ENCODE data around the gene C2CD4D. TPM values are rescaled to one million over a fixed set of nuclear protein-coding genes. Genes with fewer than 3 reads are reported as not detected.

Gene C2CD4D
- total RNA-seq, 1 experiment from 2014 or later: 0.23 TPM

DNA sequence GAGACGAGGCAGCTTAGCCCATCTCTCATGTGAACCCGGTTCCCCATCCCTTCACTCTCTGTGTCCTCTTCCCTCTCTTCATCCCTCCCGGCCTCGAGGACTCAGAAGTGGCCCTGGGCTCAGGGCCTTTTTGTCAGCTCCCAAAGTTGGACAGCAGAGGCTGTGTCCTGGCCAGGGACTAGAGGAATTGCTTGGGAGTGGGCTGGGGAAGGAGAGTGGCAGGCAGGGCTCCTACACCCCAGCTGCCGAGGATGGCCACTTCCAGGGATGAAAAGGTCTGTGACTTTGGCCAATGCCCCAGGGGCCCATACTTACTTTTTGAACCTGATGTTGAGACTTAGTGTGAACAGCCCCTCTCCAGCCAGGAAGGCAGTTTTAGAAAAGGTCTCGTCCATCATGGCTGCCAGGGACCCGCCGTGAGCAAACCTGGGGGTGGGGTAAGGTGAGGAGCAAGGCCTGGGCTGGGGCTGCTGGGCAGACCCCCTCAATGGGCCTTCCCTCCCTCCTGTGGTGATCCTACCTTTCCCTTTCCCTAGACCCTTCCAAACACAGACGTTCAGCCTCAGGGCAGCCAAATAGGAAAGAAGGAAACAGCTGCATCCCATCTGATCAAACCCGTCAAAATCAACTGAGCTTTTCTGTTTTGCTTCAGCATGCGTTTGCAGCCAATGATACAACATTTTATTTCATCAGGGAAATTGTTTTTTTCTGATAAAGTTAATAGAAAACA is 8.4 kb upstream of the C2CD4D start:
- Mint-ChIP-seq H3K27me3 (ENCODE audit: insufficient read depth, unreplicated experiment) (peaks cover 3% of the 10 kb centered on the region), H3K36me3 (ENCODE audit: insufficient read depth, unreplicated experiment) (no peaks in the 10 kb centered on the region), H3K4me1 (ENCODE audit: low read depth, unreplicated experiment) (no peaks in the 10 kb centered on the region), H3K9me3 (ENCODE audit: unreplicated experiment) (no peaks in the 10 kb centered on the region), H3K27ac (ENCODE audit: unreplicated experiment) (no peak overlapping the region), H3K4me3 (ENCODE audit: unreplicated experiment) (no peak overlapping the region)
- Histone ChIP-seq H3K4me1 (no peaks in the 10 kb centered on the region), H3K27me3 (replicated peaks; ENCODE audit: control insufficient read depth, insufficient read depth, low read length) (no peaks in the 10 kb centered on the region), H3K36me3 (ENCODE audit: control insufficient read depth, insufficient read depth, low read length) (no peaks in the 10 kb centered on the region), H3K9me3 (no peaks in the 10 kb centered on the region), H3K4me3 (ENCODE audit: low read depth, low read length) (no peak overlapping the region)
- POLR2A ChIA-PET: no interaction called here
- TF ChIP-seq, protein P1, sequence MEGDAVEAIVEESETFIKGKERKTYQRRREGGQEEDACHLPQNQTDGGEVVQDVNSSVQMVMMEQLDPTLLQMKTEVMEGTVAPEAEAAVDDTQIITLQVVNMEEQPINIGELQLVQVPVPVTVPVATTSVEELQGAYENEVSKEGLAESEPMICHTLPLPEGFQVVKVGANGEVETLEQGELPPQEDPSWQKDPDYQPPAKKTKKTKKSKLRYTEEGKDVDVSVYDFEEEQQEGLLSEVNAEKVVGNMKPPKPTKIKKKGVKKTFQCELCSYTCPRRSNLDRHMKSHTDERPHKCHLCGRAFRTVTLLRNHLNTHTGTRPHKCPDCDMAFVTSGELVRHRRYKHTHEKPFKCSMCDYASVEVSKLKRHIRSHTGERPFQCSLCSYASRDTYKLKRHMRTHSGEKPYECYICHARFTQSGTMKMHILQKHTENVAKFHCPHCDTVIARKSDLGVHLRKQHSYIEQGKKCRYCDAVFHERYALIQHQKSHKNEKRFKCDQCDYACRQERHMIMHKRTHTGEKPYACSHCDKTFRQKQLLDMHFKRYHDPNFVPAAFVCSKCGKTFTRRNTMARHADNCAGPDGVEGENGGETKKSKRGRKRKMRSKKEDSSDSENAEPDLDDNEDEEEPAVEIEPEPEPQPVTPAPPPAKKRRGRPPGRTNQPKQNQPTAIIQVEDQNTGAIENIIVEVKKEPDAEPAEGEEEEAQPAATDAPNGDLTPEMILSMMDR (IDR thresholded peaks at IDR 0.05; ENCODE audit: insufficient read depth in 1 of 2, low read depth in 1 of 2, low read length in 1 of 2, severe bottlenecking in 1 of 2, unreplicated experiment in 1 of 2): no peak
- CTCF ChIA-PET: interaction anchor here (0.6 kb wide), 1 partner anchor 60 kb away, joined by 3 read pairs; no protein-coding TSS in a partner anchor
- DNase-seq: no peak
- BruUV-seq (replicated peaks): no TSS peak
- intact Hi-C loops (cut with micrococcal nuclease; ENCODE audit: unreplicated experiment): no loop called here

GRCh38 chr1:151846686-151847237 is 7.1 kb upstream of the C2CD4D start:
- Mint-ChIP-seq H3K9me3 (ENCODE audit: unreplicated experiment) (no peaks in the 10 kb centered on the region), H3K27ac (ENCODE audit: unreplicated experiment) (no peak overlapping the region), H3K4me1 (ENCODE audit: low read depth, unreplicated experiment) (no peaks in the 10 kb centered on the region), H3K36me3 (ENCODE audit: insufficient read depth, unreplicated experiment) (no peaks in the 10 kb centered on the region), H3K27me3 (ENCODE audit: insufficient read depth, unreplicated experiment) (peaks cover 3% of the 10 kb centered on the region), H3K4me3 (ENCODE audit: unreplicated experiment) (no peak overlapping the region)
- Histone ChIP-seq H3K9me3 (no peaks in the 10 kb centered on the region), H3K4me3 (ENCODE audit: low read depth, low read length) (no peak overlapping the region), H3K4me1 (no peaks in the 10 kb centered on the region), H3K36me3 (ENCODE audit: control insufficient read depth, insufficient read depth, low read length) (no peaks in the 10 kb centered on the region), H3K27me3 (replicated peaks; ENCODE audit: control insufficient read depth, insufficient read depth, low read length) (no peaks in the 10 kb centered on the region)
- DNase-seq: no peak
- intact Hi-C loops (cut with micrococcal nuclease; ENCODE audit: unreplicated experiment): no loop called here
- TF ChIP-seq, protein P1 (IDR thresholded peaks at IDR 0.05; ENCODE audit: insufficient read depth in 1 of 2, low read depth in 1 of 2, low read length in 1 of 2, severe bottlenecking in 1 of 2, unreplicated experiment in 1 of 2): no peak
- ChIA-PET CTCF (no interaction called here), POLR2A (interaction anchor here (1.2 kb wide), 1 partner anchor 62 kb away, joined by 3 read pairs; no protein-coding TSS in a partner anchor)
- BruUV-seq (replicated peaks): no TSS peak

DNA sequence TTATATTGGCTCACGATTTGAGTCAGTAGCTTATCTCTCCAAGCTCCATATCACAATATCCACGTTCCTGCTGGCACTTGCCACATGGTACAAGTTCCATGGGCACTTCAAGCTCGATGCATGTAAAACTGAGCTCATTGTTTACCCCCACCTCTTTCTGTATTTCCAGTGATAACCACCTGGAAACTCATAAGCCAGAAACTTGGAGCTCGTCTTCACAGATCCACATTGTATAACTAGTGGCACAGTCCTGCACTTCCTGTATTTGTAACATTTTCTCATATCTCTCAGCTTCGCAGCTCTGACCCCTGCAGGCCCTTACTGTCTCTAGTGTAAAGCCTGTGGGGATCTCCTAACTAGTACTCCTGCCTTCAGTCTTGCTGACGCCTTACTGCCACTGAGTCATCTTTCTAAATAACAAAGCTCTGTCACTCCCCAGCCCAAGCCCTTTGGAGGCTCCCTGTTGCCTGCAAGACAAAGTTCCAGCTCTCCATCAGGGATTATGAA is 6.5 kb upstream of the C2CD4D start:
- H3K4me1 Mint-ChIP-seq (ENCODE audit: low read depth, unreplicated experiment): no peaks in the 10 kb centered on the region
- H3K27ac Mint-ChIP-seq (ENCODE audit: unreplicated experiment): no peak overlapping the region
- DNase-seq: no peak
- no peaks in the 10 kb centered on the region for H3K36me3 ChIP-seq (ENCODE audit: control insufficient read depth, insufficient read depth, low read length)
- no peaks in the 10 kb centered on the region for H3K9me3 Mint-ChIP-seq (ENCODE audit: unreplicated experiment)
- no peak overlapping the region for H3K4me3 ChIP-seq (ENCODE audit: low read depth, low read length)
- BruUV-seq (replicated peaks): no TSS peak
- H3K27me3 ChIP-seq (replicated peaks; ENCODE audit: control insufficient read depth, insufficient read depth, low read length): no peaks in the 10 kb centered on the region
- intact Hi-C loops (cut with micrococcal nuclease; ENCODE audit: unreplicated experiment): no loop called here
- peaks cover 3% of the 10 kb centered on the region for H3K27me3 Mint-ChIP-seq (ENCODE audit: insufficient read depth, unreplicated experiment)
- ChIA-PET CTCF (no interaction called here), POLR2A (interaction anchor here (1.2 kb wide), 1 partner anchor 63 kb away, joined by 3 read pairs; no protein-coding TSS in a partner anchor)
- no peaks in the 10 kb centered on the region for H3K9me3 ChIP-seq
- TF ChIP-seq, protein P1 (IDR thresholded peaks at IDR 0.05; ENCODE audit: insufficient read depth in 1 of 2, low read depth in 1 of 2, low read length in 1 of 2, severe bottlenecking in 1 of 2, unreplicated experiment in 1 of 2): peak in 1 of 2 experiments; percentile 20
- H3K4me1 ChIP-seq: no peaks in the 10 kb centered on the region
- no peak overlapping the region for H3K4me3 Mint-ChIP-seq (ENCODE audit: unreplicated experiment)
- H3K36me3 Mint-ChIP-seq (ENCODE audit: insufficient read depth, unreplicated experiment): no peaks in the 10 kb centered on the region
